HCT116 (cell line): Measurements from ENCODE around the gene EMX1. TPM values are rescaled to one million over a fixed set of nuclear protein-coding genes. Genes with fewer than 3 reads are reported as not detected.

Source experiments
- ATAC-seq: fragments of 200-7000 bp; cut with Tn5 transposase; 2 replicates; pipeline ENCODE4 v1.9.1; 2020; ENCODE audit warnings: mild to moderate bottlenecking, moderate library complexity
- BruUV-seq: library from RNA; stranded (reverse); fragments of 400-500 nt; replicated peaks from 2 replicates; lab custom pipeline; 2021; lab: Mats Ljungman, UMichigan
- CTCF ChIA-PET: fragments of 300-600 bp; sonication (Branson Sonifier 250); formaldehyde crosslinking; loops from one replicate; lab custom pipeline; 2021; ENCODE audit warnings: antibody characterized with exemption; lab: Charles Lee
- POLR2A ChIA-PET: fragments of 300-600, 350-600 bp; sonication (Branson Sonifier 250); formaldehyde crosslinking; loops from one replicate; lab custom pipeline; 2021; ENCODE audit warnings: antibody characterized with exemption; lab: Charles Lee
- RAD21 ChIA-PET, 2 experiments: fragments of 300-600 bp; sonication (Branson Sonifier 250); formaldehyde crosslinking; loops; one replicate each; lab custom pipeline; 2023; ENCODE audit warnings: low total read pairs in 2 of 2; ENCODE audit not compliant: uncharacterized antibody in 2 of 2, unreplicated experiment in 2 of 2, low non-redundant PET in 1 of 2; lab: Charles Lee
- DNase-seq: peaks from one replicate; pipeline ENCODE4 v3.0.0-alpha.2; 2010; ENCODE audit warnings: low read depth, low spot score
- H2AFZ ChIP-seq: fragments of 200-600 bp; shearing (Covaris generic), sonication (generic); 2 replicates; pipeline ENCODE4 v1.6.1; 2017; ENCODE audit warnings: low read depth, mixed run types, mixed read lengths, antibody characterized with exemption, low read length; ENCODE audit not compliant: poor library complexity, severe bottlenecking
- H3K27ac ChIP-seq: 2 replicates; pipeline ENCODE4 v1.5.1; 2012; ENCODE audit warnings: low read depth, low read length
- H3K27me3 ChIP-seq: fragments of 200-600 bp; sonication (generic); 2 replicates; pipeline ENCODE4 v1.6.1; 2016; ENCODE audit warnings: mixed run types, low read length, mixed read lengths; ENCODE audit not compliant: insufficient read depth
- H3K36me3 ChIP-seq, 2 experiments: fragments of 200-500 bp in 1 of 2; fragments of 200-600 bp in 1 of 2; sonication (Bioruptor generic) in 1 of 2; sonication (generic) in 1 of 2; 2 replicates each; pipeline versions ENCODE4 v1.5.1 to v1.6.1; 2014 to 2016; ENCODE audit warnings: low read length in 2 of 2, inconsistent platforms in 1 of 2, mixed read lengths in 1 of 2, mixed run types in 1 of 2; ENCODE audit not compliant: insufficient read depth in 2 of 2, control insufficient read depth in 1 of 2
- H3K4me1 ChIP-seq, 2 experiments: fragments of 200-600 bp in 1 of 2; sonication (generic) in 1 of 2; 2 replicates each; pipeline versions ENCODE4 v1.5.1 to v1.6.1; 2012 to 2017; ENCODE audit warnings: low read length in 2 of 2, inconsistent platforms in 1 of 2, mild to moderate bottlenecking in 1 of 2, mixed read lengths in 1 of 2, mixed run types in 1 of 2, moderate library complexity in 1 of 2; ENCODE audit not compliant: insufficient read depth in 2 of 2, control insufficient read depth in 1 of 2
- H3K4me2 ChIP-seq: fragments of 200-600 bp; sonication (generic); 2 replicates; pipeline ENCODE4 v1.6.1; 2017; ENCODE audit warnings: mixed run types, low read length, mixed read lengths
- H3K4me3 ChIP-seq, 2 experiments: fragments of 200-600 bp in 1 of 2; sonication (generic) in 1 of 2; replicated peaks in 1 of 2; 2 replicates each; pipeline ENCODE4 v1.5.1; 2011 to 2016; ENCODE audit warnings: low read length in 2 of 2, control low read depth in 1 of 2, low read depth in 1 of 2, mild to moderate bottlenecking in 1 of 2, mixed read lengths in 1 of 2, mixed run types in 1 of 2
- H3K79me2 ChIP-seq: fragments of 200-600 bp; sonication (generic); 2 replicates; pipeline ENCODE4 v1.6.1; 2017; ENCODE audit warnings: mild to moderate bottlenecking, mixed run types, low read length, moderate library complexity, mixed read lengths; ENCODE audit not compliant: insufficient read depth
- H3K9ac ChIP-seq: fragments of 200-600 bp; sonication (generic); 2 replicates; pipeline ENCODE4 v1.6.1; 2016; ENCODE audit warnings: low read length, mixed read lengths
- H3K9me2 ChIP-seq: fragments of 200-600 bp; sonication (generic), shearing (Covaris generic); 2 replicates; pipeline ENCODE4 v1.6.1; 2017; ENCODE audit warnings: mixed run types, mild to moderate bottlenecking, moderate library complexity; ENCODE audit not compliant: insufficient read depth
- H3K9me3 ChIP-seq, 2 experiments: fragments of 200-500 bp in 1 of 2; fragments of 200-600 bp in 1 of 2; sonication (Bioruptor generic) in 1 of 2; sonication (generic) in 1 of 2; 2 replicates each; pipeline ENCODE4 v1.6.1; 2014 to 2017; ENCODE audit warnings: low read length in 2 of 2, mixed read lengths in 2 of 2, inconsistent platforms in 1 of 2, low read depth in 1 of 2, mild to moderate bottlenecking in 1 of 2, mixed run types in 1 of 2, moderate library complexity in 1 of 2; ENCODE audit not compliant: control insufficient read depth in 1 of 2, insufficient read depth in 1 of 2
- H4K20me1 ChIP-seq: fragments of 200-600 bp; sonication (generic), shearing (Covaris generic); 2 replicates; pipeline ENCODE4 v1.6.1; 2017; ENCODE audit warnings: mixed run types, mild to moderate bottlenecking, moderate library complexity; ENCODE audit not compliant: insufficient read depth
- CBX3 ChIP-seq: IDR thresholded peaks from 2 replicates; pipeline ENCODE4 v1.6.1; 2012; ENCODE audit warnings: low read depth
- EGR1 ChIP-seq: IDR thresholded peaks from 2 replicates; pipeline ENCODE4 v1.6.1; 2012; ENCODE audit warnings: low read depth
- FOSL1 ChIP-seq: IDR thresholded peaks from 2 replicates; pipeline ENCODE4 v1.6.1; 2012; ENCODE audit warnings: low read depth
- JUND ChIP-seq: IDR thresholded peaks from 2 replicates; pipeline ENCODE4 v1.6.1; 2012
- POLR2A ChIP-seq: IDR thresholded peaks from 2 replicates; pipeline ENCODE4 v1.7.0; 2011; ENCODE audit warnings: borderline replicate concordance; ENCODE audit not compliant: insufficient read depth, insufficient read length; ENCODE audit errors: extremely low read depth
- SP1 ChIP-seq: IDR thresholded peaks from 2 replicates; pipeline ENCODE4 v1.6.1; 2012; ENCODE audit warnings: low read depth
- SRF ChIP-seq: IDR thresholded peaks from 2 replicates; pipeline ENCODE4 v1.6.1; 2012; ENCODE audit warnings: low read depth
- intact Hi-C: fragments of 100-400 bp; cut with micrococcal nuclease; formaldehyde crosslinking; loops from 2 replicates; pipeline ENCODE4 v1.10.0; 2022
- total RNA-seq: library from RNA; stranded (reverse); gene quantifications from one replicate; pipeline ENCODE4 v1.2.1, GENCODE V29; 2021; ENCODE audit not compliant: unreplicated experiment
- TF ChIP-seq, protein P1 (sequence below): IDR thresholded peaks from 2 replicates; pipeline ENCODE4 v1.6.1; 2012; ENCODE audit warnings: low read depth
- TF ChIP-seq, protein P2 (sequence below): IDR thresholded peaks from 2 replicates; pipeline ENCODE4 v1.6.1; 2012
- TF ChIP-seq, protein P3 (sequence below): IDR thresholded peaks from 2 replicates; pipeline ENCODE4 v1.6.1; 2011; ENCODE audit warnings: mild to moderate bottlenecking, low read length, moderate library complexity; ENCODE audit not compliant: insufficient replicate concordance; ENCODE audit errors: extremely low read depth

Gene EMX1
- total RNA-seq, 1 experiment from 2014 or later = 3.1 TPM

DNA sequence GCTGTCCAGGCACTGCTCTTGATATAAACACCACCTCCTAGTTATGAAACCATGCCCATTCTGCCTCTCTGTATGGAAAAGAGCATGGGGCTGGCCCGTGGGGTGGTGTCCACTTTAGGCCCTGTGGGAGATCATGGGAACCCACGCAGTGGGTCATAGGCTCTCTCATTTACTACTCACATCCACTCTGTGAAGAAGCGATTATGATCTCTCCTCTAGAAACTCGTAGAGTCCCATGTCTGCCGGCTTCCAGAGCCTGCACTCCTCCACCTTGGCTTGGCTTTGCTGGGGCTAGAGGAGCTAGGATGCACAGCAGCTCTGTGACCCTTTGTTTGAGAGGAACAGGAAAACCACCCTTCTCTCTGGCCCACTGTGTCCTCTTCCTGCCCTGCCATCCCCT, 15.9 kb downstream of the EMX1 start:
- no TSS peak for BruUV-seq
- POLR2A ChIA-PET = no interaction called here

More for the DNA sequence above, 15.9 kb downstream of the EMX1 start:
- no peaks in the 10 kb centered on the region for H3K36me3 ChIP-seq
- H3K4me1 ChIP-seq = peaks cover 2 to 23% of the 10 kb centered on the region in 2 experiments; a peak in 2 of 4 replicates
- H4K20me1 ChIP-seq = no peaks in the 10 kb centered on the region
- no peak overlapping the region for H3K4me3 ChIP-seq
- no peak overlapping the region for H3K4me2 ChIP-seq
- intact Hi-C loops = no loop called here
- H3K27ac ChIP-seq = no peak overlapping the region
- no peaks in the 10 kb centered on the region for H3K9me2 ChIP-seq
- no peaks in the 10 kb centered on the region for H3K27me3 ChIP-seq
- H2AFZ ChIP-seq = no peak overlapping the region
- RAD21 ChIA-PET = interaction anchor here (1.0 to 2.8 kb wide), 2 partner anchors 40 kb away, joined by 3 to 11 read pairs; no protein-coding TSS in a partner anchor
- no peak for DNase-seq
- ATAC-seq = no peak
- H3K9ac ChIP-seq = no peak overlapping the region
- H3K79me2 ChIP-seq = no peaks in the 10 kb centered on the region
- TF ChIP-seq, protein P1, sequence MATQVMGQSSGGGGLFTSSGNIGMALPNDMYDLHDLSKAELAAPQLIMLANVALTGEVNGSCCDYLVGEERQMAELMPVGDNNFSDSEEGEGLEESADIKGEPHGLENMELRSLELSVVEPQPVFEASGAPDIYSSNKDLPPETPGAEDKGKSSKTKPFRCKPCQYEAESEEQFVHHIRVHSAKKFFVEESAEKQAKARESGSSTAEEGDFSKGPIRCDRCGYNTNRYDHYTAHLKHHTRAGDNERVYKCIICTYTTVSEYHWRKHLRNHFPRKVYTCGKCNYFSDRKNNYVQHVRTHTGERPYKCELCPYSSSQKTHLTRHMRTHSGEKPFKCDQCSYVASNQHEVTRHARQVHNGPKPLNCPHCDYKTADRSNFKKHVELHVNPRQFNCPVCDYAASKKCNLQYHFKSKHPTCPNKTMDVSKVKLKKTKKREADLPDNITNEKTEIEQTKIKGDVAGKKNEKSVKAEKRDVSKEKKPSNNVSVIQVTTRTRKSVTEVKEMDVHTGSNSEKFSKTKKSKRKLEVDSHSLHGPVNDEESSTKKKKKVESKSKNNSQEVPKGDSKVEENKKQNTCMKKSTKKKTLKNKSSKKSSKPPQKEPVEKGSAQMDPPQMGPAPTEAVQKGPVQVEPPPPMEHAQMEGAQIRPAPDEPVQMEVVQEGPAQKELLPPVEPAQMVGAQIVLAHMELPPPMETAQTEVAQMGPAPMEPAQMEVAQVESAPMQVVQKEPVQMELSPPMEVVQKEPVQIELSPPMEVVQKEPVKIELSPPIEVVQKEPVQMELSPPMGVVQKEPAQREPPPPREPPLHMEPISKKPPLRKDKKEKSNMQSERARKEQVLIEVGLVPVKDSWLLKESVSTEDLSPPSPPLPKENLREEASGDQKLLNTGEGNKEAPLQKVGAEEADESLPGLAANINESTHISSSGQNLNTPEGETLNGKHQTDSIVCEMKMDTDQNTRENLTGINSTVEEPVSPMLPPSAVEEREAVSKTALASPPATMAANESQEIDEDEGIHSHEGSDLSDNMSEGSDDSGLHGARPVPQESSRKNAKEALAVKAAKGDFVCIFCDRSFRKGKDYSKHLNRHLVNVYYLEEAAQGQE = no peak
- TF ChIP-seq, protein P2, sequence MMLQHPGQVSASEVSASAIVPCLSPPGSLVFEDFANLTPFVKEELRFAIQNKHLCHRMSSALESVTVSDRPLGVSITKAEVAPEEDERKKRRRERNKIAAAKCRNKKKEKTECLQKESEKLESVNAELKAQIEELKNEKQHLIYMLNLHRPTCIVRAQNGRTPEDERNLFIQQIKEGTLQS = no peak
- TF ChIP-seq, protein P3, sequence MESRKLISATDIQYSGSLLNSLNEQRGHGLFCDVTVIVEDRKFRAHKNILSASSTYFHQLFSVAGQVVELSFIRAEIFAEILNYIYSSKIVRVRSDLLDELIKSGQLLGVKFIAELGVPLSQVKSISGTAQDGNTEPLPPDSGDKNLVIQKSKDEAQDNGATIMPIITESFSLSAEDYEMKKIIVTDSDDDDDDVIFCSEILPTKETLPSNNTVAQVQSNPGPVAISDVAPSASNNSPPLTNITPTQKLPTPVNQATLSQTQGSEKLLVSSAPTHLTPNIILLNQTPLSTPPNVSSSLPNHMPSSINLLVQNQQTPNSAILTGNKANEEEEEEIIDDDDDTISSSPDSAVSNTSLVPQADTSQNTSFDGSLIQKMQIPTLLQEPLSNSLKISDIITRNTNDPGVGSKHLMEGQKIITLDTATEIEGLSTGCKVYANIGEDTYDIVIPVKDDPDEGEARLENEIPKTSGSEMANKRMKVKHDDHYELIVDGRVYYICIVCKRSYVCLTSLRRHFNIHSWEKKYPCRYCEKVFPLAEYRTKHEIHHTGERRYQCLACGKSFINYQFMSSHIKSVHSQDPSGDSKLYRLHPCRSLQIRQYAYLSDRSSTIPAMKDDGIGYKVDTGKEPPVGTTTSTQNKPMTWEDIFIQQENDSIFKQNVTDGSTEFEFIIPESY = no peak
- no peak for TF ChIP-seq POLR2A
- no peak for TF ChIP-seq EGR1
- TF ChIP-seq SP1 = no peak
- TF ChIP-seq SRF = no peak
- TF ChIP-seq JUND = no peak
- no peak for TF ChIP-seq FOSL1
- no peak for TF ChIP-seq CBX3
- CTCF ChIA-PET = interaction anchor here (1.0 kb wide), 1 partner anchor 224 kb away, joined by 3 read pairs; no protein-coding TSS in a partner anchor
- no peaks in the 10 kb centered on the region for H3K9me3 ChIP-seq
